Fibroblast of the aortic adventitia (primary cell): Measurements from ENCODE around the gene OLIG2. TPM values are rescaled to one million over a fixed set of nuclear protein-coding genes. Genes with fewer than 3 reads are reported as not detected.

ENCODE experiments used
- DNase-seq: peaks from one replicate; pipeline ENCODE4 v3.0.0-alpha.2; 2010; ENCODE audit warnings: low read depth
- H3K4me3 ChIP-seq: 2 replicates; pipeline ENCODE4 v1.5.1; 2011; ENCODE audit warnings: low read depth, mild to moderate bottlenecking, control low read depth, low read length, moderate library complexity
- total RNA-seq: library from RNA; depleted of rRNA; stranded (reverse); fragments of >200 nt; gene quantifications from 2 replicates; pipeline ENCODE4 v1.2.3, GENCODE V29; 2012; ENCODE audit warnings: low replicate concordance
- TF ChIP-seq, protein P1 (sequence below): IDR thresholded peaks from 2 replicates; pipeline ENCODE4 v1.5.1; 2011; ENCODE audit warnings: mild to moderate bottlenecking, low read length, control low read depth, inconsistent platforms; ENCODE audit not compliant: insufficient read depth

The OLIG2 gene
- total RNA-seq, 1 donor: not detected

DNA sequence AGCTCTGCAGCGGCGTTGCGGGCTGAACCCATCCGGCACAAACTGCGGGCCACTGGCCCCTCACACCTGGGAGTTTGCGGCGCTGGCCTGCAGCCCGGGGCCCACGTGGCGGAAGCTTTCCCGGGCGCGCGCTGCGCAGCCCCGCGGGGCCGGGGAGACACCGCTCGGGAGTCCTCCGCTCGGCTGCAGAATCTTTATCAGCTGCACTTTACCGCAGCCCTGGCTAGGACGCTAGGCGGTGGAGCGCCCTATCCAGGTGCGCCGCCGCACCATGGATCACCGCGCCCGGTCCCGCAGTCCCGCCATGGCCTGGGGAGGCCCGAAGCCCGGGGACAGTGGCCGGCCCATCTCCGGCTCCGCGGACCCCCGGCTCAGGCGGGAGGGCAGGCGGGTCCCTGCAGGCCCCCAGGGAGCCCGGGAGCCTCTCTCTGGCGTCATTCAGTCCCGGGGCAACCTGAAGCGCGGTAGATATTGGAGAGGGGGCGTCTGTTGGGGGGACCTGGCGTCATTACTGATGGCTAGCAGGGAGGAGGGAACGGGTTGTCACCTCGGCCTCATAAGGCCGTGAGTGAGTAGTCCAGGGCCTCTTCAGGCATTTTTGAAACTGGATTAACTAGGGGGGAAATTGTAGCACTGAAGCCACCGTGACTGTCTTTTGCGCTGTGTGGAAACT is 5.7 kb upstream of the OLIG2 start:
- no peak overlapping the region for H3K4me3 ChIP-seq
- TF ChIP-seq, protein P1, sequence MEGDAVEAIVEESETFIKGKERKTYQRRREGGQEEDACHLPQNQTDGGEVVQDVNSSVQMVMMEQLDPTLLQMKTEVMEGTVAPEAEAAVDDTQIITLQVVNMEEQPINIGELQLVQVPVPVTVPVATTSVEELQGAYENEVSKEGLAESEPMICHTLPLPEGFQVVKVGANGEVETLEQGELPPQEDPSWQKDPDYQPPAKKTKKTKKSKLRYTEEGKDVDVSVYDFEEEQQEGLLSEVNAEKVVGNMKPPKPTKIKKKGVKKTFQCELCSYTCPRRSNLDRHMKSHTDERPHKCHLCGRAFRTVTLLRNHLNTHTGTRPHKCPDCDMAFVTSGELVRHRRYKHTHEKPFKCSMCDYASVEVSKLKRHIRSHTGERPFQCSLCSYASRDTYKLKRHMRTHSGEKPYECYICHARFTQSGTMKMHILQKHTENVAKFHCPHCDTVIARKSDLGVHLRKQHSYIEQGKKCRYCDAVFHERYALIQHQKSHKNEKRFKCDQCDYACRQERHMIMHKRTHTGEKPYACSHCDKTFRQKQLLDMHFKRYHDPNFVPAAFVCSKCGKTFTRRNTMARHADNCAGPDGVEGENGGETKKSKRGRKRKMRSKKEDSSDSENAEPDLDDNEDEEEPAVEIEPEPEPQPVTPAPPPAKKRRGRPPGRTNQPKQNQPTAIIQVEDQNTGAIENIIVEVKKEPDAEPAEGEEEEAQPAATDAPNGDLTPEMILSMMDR: no peak
- DNase-seq: no peak

DNA sequence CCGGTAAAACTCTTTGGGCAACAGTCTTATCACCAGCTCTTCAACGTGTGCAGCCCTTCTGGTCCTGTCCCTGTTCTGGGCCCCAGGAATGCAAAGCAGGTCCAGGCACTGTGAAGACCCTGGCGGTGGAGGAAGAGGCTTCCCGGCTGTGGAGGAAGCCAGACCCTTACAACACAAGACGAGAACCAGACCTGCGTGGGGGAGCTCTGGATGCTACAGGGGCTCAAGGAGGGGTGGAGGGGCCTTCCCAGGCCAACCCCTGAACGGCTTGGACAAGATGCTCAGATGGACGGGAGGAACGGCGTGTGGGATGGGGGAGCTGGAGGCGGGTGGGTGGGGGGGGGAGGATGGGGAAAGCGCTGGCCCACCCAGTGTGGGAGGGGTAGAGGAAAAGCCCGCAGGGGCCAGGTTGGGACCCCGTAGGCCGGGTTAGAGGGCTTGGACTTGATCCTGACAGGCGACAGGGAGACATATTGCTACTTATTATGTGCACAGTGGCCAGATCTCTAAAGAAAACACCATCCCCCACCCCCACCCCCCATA is 5.1 kb upstream of the OLIG2 start:
- DNase-seq: no peak
- no peak overlapping the region for H3K4me3 ChIP-seq
- TF ChIP-seq, protein P1: no peak

DNA sequence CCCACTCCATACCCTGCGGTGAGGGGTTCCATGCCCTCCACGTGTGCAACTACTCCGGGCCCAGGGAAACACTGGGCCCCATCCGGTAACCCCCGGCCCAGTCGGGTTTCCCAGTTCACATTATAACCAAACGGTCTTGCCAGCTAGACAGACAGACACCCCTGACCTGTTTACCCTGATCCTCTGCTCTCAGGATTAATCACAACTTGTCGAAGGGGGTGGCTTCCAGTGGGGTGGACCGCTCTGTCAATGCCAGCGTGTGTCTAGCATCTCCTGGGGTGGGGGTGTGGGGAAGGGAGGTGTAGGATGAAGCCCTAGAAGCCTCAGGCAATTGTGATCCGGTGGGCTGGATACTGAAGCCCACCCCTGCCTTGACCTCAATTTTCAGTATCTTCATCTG is 4.6 kb upstream of the OLIG2 start:
- DNase-seq: no peak
- no peak overlapping the region for H3K4me3 ChIP-seq
- TF ChIP-seq, protein P1: no peak

DNA sequence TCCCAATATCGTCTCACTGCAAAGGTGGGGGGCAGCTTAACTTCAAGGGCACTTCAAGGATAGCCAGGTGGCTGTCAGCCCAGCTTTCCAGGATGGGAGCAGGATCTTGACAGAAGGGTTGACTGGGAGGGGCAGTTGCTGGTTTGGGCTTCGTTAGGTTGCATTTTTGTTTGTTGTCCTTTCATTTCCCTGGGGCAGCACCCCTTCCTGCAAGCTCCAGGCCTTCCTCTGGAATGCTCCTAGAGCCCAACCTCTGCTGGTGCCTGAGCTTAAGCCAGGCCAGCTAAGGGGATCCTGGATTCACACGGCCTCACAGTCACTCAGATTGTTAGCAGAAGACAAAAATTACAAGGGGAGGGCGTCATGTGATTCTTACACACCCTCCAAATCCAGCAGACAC is 4.1 kb upstream of the OLIG2 start:
- TF ChIP-seq, protein P1: no peak
- H3K4me3 ChIP-seq: no peak overlapping the region
- no peak for DNase-seq

DNA sequence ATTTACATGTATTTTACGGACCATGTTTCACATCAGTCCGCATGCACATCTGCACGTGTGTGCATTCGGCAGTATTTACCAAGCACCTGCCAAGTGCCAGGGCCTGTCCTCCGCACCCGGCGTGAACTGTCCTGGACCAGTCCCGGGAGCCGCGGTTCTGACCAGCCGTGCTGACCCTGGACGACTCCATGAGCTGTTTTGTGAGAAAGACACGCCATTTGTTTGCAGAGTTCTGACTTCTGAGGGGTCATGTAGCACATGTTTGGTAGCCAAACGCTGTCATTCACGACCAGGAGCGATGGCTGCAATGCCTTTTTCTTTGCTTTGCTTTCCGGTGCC is 3.3 kb upstream of the OLIG2 start:
- TF ChIP-seq, protein P1: no peak
- H3K4me3 ChIP-seq: no peak overlapping the region
- DNase-seq: no peak

DNA sequence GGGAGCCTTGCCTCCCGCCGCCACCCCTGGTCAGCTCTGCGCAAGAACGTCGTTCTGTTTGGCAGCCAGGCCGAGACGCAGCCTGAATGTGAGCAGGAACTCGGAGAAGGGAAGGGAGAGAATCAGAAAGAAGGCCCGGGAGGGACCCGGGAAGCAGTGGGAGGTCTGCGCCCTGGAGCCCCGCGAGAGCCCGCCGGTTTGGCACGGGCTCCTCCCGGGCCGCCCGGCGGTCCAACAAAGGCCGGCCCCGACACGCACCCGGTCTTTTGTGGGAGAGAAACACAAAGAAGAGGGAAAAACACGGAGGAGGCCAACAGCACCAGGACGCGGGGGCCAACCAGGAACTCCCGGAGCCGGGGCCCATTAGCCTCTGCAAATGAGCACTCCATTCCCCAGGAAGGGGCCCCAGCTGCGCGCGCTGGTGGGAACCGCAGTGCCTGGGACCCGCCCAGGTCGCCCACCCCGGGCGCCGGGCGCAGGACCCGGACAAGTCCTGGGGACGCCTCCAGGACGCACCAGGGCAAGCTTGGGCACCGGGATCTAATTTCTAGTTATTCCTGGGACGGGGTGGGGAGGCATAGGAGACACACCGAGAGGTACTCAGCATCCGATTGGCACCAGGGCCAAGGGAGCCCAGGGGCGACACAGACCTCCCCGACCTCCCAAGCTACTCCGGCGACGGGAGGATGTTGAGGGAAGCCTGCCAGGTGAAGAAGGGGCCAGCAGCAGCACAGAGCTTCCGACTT is 2.7 kb upstream of the OLIG2 start:
- TF ChIP-seq, protein P1: no peak
- H3K4me3 ChIP-seq: no peak overlapping the region
- no peak for DNase-seq
